ENCODE measurements around the gene CBFA2T2. TPM values are rescaled to one million over a fixed set of nuclear protein-coding genes. Genes with fewer than 3 reads are reported as not detected.

Gene CBFA2T2
- polyA plus RNA-seq, 4 donors: 6.5 to 30.3 (median 9.2) TPM

DNA sequence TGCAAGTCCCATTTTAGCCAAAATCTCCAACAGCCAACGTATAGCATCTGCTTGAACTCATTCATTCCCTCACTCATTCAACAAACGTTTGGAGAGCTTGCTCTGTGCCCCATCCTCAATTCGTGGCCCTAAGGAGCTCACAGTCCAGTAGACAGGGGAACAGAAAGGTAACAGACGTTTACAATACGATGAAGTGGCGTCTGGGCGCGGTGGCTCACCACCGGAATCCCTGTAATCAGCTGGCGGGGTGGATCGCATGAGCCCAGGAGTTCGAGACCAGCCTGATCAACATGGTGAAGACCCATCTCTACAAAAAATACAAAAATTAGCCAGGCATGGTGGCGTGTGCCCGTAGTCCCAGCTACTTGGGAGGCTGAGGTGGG, 197.1 kb downstream of the CBFA2T2 start:
- H3K27ac ChIP-seq (ENCODE audit: low read depth in 1 of 3, low read length in 2 of 3): peak overlapping the region in 2 of 3 donors; percentile 27 to 28
- H3K27me3 ChIP-seq (ENCODE audit: control insufficient read depth in 3 of 3, insufficient read depth in 3 of 3, low read length in 3 of 3): no peaks in the 10 kb centered on the region
- H3K4me1 ChIP-seq (ENCODE audit: control insufficient read depth in 3 of 3, insufficient read depth in 2 of 3, low read depth in 1 of 3, low read length in 2 of 3): peaks cover 2 to 32% (median 3%) of the 10 kb centered on the region in 3 donors
- no peaks in the 10 kb centered on the region for H3K36me3 ChIP-seq (ENCODE audit: control insufficient read depth in 3 of 3, insufficient read depth in 2 of 3, low read depth in 1 of 3, low read length in 3 of 3)
- FAIRE-seq (no peak), DNase-seq (no peak)
- peak overlapping the region in 1 of 3 donors; percentile 27 for H3K4me3 ChIP-seq (ENCODE audit: low read depth in 1 of 3, low read length in 3 of 3)
- H3K9me3 ChIP-seq (ENCODE audit: control insufficient read depth in 2 of 2, insufficient read depth in 1 of 2, low read depth in 1 of 2, low read length in 1 of 2): no peaks in the 10 kb centered on the region
- WGBS, 3 donors: 71 to 80% (median 72%) methylated on average over 14 of the region's 14 CpGs

DNA sequence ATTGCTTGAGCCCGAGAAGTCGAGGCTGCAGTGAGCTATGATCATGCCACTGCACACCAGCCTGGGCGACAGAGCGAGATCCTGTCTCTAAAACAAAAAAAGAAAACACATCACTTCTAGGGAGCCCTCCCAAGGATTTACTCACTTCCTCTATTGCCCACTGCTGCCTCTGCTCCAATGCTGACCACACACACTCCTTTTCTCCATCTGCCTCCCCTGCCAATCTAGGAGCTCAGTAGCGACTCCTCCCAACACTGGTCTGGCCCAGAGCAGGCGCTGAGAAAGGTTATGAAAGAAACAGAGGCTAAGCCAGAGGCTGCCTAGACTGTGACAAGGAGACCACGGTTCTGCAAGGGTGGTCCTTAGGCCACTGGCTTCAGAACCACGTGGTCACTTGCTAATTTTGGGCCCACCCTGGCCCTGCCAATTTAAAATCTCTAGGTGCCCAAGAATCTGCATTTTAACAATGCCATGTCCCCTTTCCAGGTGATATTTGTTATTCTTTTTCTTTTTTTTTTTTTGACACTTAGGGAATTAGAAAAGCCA, 197.5 kb downstream of the CBFA2T2 start:
- Histone ChIP-seq H3K9me3 (ENCODE audit: control insufficient read depth in 2 of 2, insufficient read depth in 1 of 2, low read depth in 1 of 2, low read length in 1 of 2) (no peaks in the 10 kb centered on the region), H3K27ac (ENCODE audit: low read depth in 1 of 3, low read length in 2 of 3) (no peak overlapping the region), H3K27me3 (ENCODE audit: control insufficient read depth in 3 of 3, insufficient read depth in 3 of 3, low read length in 3 of 3) (no peaks in the 10 kb centered on the region), H3K4me1 (ENCODE audit: control insufficient read depth in 3 of 3, insufficient read depth in 2 of 3, low read depth in 1 of 3, low read length in 2 of 3) (peaks cover 2 to 32% (median 3%) of the 10 kb centered on the region in 3 donors), H3K36me3 (ENCODE audit: control insufficient read depth in 3 of 3, insufficient read depth in 2 of 3, low read depth in 1 of 3, low read length in 3 of 3) (no peaks in the 10 kb centered on the region), H3K4me3 (ENCODE audit: low read depth in 1 of 3, low read length in 3 of 3) (no peak overlapping the region)
- FAIRE-seq: no peak
- 77 to 91% (median 85%) methylated on average over 8 of the region's 8 CpGs for WGBS, 3 donors
- DNase-seq: no peak

DNA sequence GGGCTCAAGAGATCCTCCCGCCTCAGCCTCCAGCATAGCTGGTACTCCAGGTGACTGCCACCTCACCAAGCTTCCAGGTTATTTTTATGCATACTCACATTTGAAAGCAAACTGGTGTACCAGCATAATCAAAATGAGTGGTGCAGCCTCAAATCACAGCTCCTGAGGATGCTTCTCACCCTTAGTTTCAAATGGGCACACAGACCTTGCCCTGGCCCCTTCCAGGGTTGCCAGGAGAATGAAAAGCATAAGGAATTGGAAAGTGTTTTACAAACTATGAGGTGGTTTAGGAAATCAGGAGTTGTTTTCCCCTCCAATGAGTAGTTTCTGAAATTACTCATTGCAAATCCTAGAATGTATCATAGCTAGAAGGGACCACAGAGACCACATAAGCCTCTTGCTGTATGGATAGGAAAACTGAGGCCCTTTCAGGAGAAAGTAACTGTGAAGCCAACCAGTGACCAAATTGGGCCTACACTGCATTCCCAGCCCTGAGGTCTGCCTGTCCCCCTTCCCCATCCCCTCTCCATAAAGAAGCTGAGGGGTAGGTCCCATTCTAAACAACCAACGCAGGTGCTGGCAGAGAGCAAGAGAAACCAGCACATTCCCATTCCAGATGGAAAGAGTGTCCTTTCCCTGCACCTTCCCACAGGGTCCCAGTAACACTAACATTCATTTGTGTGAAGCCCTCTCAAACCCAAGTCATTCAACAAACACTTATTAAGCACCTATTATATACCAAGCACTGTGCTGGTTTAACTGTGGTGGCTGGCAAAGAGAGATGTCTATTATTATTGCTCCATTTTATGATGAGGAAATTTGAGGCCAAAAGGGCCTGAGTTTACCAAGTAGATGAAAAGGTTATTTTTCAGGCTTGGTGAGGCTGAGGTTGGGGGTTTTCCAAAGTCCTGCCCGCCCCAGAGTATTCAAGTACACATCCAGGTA, 198.4 kb downstream of the CBFA2T2 start:
- Histone ChIP-seq H3K9me3 (ENCODE audit: control insufficient read depth in 2 of 2, insufficient read depth in 1 of 2, low read depth in 1 of 2, low read length in 1 of 2) (no peaks in the 10 kb centered on the region), H3K27me3 (ENCODE audit: control insufficient read depth in 3 of 3, insufficient read depth in 3 of 3, low read length in 3 of 3) (no peaks in the 10 kb centered on the region), H3K4me1 (ENCODE audit: control insufficient read depth in 3 of 3, insufficient read depth in 2 of 3, low read depth in 1 of 3, low read length in 2 of 3) (peaks cover 2 to 32% (median 3%) of the 10 kb centered on the region in 3 donors), H3K36me3 (ENCODE audit: control insufficient read depth in 3 of 3, insufficient read depth in 2 of 3, low read depth in 1 of 3, low read length in 3 of 3) (no peaks in the 10 kb centered on the region), H3K4me3 (ENCODE audit: low read depth in 1 of 3, low read length in 3 of 3) (no peak overlapping the region), H3K27ac (ENCODE audit: low read depth in 1 of 3, low read length in 2 of 3) (no peak overlapping the region)
- WGBS, 3 donors: 75 to 85% (median 81%) methylated on average over 3 of the region's 3 CpGs
- FAIRE-seq (no peak), DNase-seq (no peak)

DNA sequence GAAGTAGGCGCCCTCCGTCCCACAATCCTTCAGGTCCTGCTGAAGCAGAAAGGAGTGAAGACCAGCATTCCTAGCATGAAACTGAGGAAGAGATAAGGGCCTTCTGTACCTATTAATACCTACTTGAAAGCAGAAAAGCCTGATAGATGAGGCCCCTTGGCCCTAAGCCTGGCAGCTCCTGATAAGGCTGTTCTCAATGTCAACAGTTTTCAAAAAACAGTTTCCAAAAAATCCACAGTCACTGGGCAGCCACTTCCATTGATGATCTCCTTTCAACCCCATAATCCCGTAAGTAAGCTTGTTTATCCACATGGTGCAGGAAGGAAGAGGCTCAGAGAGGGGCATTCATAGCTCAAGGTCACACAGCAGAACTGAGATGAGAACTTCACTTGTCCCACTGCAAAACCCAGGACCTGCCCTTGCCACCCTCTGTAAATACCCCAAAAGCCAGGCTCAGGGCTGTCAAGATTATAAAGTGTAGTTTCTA, 199.1 kb downstream of the CBFA2T2 start:
- FAIRE-seq: no peak
- peak overlapping the region in 1 of 3 donors; percentile 38 for H3K27ac ChIP-seq (ENCODE audit: low read depth in 1 of 3, low read length in 2 of 3)
- DNase-seq: no peak

DNA sequence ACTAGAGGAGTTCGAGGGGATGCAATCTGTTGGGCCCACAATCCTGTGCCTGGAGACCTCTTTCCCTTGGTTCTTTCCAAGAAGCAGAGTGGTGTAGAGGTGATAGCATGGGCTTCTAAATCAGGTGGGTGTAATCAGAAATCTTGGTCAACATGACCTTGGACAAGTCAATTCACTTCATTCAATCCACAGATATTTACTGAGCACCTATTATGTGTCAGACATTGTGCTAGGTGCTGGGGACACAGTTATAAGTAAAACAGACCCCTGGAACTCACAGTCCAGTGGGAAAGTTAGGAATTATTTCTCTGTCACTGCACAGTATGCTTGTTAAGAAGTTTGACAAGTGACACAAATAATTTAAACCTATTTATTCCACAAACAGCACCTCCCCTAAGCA, 199.6 kb downstream of the CBFA2T2 start:
- peaks cover 2 to 30% (median 3%) of the 10 kb centered on the region in 3 donors for H3K4me1 ChIP-seq (ENCODE audit: control insufficient read depth in 3 of 3, insufficient read depth in 2 of 3, low read depth in 1 of 3, low read length in 2 of 3)
- H3K36me3 ChIP-seq (ENCODE audit: control insufficient read depth in 3 of 3, insufficient read depth in 2 of 3, low read depth in 1 of 3, low read length in 3 of 3): no peaks in the 10 kb centered on the region
- H3K4me3 ChIP-seq (ENCODE audit: low read depth in 1 of 3, low read length in 3 of 3): no peak overlapping the region
- DNase-seq: no peak
- H3K27me3 ChIP-seq (ENCODE audit: control insufficient read depth in 3 of 3, insufficient read depth in 3 of 3, low read length in 3 of 3): no peaks in the 10 kb centered on the region
- no peaks in the 10 kb centered on the region for H3K9me3 ChIP-seq (ENCODE audit: control insufficient read depth in 2 of 2, insufficient read depth in 1 of 2, low read depth in 1 of 2, low read length in 1 of 2)
- H3K27ac ChIP-seq (ENCODE audit: low read depth in 1 of 3, low read length in 2 of 3): no peak overlapping the region
- 87 to 94% (median 91%) methylated on average over 1 of the region's 1 CpG for WGBS, 3 donors
- FAIRE-seq: no peak

More for the DNA sequence above, 199.1 kb downstream of the CBFA2T2 start:
- Histone ChIP-seq H3K9me3 (ENCODE audit: control insufficient read depth in 2 of 2, insufficient read depth in 1 of 2, low read depth in 1 of 2, low read length in 1 of 2) (no peaks in the 10 kb centered on the region), H3K36me3 (ENCODE audit: control insufficient read depth in 3 of 3, insufficient read depth in 2 of 3, low read depth in 1 of 3, low read length in 3 of 3) (no peaks in the 10 kb centered on the region), H3K4me1 (ENCODE audit: control insufficient read depth in 3 of 3, insufficient read depth in 2 of 3, low read depth in 1 of 3, low read length in 2 of 3) (peaks cover 2 to 32% (median 3%) of the 10 kb centered on the region in 3 donors), H3K4me3 (ENCODE audit: low read depth in 1 of 3, low read length in 3 of 3) (no peak overlapping the region), H3K27me3 (ENCODE audit: control insufficient read depth in 3 of 3, insufficient read depth in 3 of 3, low read length in 3 of 3) (no peaks in the 10 kb centered on the region)
- WGBS, 3 donors: 49 to 71% (median 62%) methylated on average over 3 of the region's 3 CpGs

DNA sequence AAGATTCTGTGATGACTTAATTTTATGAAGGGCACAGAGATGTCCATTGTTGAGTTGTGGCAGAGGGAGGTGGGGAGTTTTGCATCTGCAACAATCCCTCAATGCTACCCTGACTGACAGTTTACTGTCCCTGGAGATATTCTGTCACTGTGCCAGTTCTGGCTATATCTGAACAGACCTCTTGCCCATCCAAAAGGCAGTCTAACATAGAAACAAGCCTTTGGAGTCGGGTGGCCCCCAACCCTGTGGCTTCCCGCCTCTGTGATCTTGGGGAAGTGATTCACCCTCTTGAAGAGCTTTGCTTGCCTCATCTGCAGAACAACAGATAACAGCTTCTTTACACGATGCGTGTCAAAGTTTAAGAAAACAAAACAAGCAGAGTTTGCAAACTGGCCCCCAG, 200.1 kb downstream of the CBFA2T2 start:
- Histone ChIP-seq H3K27me3 (ENCODE audit: control insufficient read depth in 3 of 3, insufficient read depth in 3 of 3, low read length in 3 of 3) (no peaks in the 10 kb centered on the region), H3K36me3 (ENCODE audit: control insufficient read depth in 3 of 3, insufficient read depth in 2 of 3, low read depth in 1 of 3, low read length in 3 of 3) (no peaks in the 10 kb centered on the region), H3K9me3 (ENCODE audit: control insufficient read depth in 2 of 2, insufficient read depth in 1 of 2, low read depth in 1 of 2, low read length in 1 of 2) (no peaks in the 10 kb centered on the region), H3K4me3 (ENCODE audit: low read depth in 1 of 3, low read length in 3 of 3) (no peak overlapping the region), H3K4me1 (ENCODE audit: control insufficient read depth in 3 of 3, insufficient read depth in 2 of 3, low read depth in 1 of 3, low read length in 2 of 3) (peaks cover 2 to 25% (median 3%) of the 10 kb centered on the region in 3 donors), H3K27ac (ENCODE audit: low read depth in 1 of 3, low read length in 2 of 3) (no peak overlapping the region)
- 34 to 66% (median 44%) methylated on average over 4 of the region's 4 CpGs for WGBS, 3 donors
- FAIRE-seq (no peak), DNase-seq (no peak)

DNA sequence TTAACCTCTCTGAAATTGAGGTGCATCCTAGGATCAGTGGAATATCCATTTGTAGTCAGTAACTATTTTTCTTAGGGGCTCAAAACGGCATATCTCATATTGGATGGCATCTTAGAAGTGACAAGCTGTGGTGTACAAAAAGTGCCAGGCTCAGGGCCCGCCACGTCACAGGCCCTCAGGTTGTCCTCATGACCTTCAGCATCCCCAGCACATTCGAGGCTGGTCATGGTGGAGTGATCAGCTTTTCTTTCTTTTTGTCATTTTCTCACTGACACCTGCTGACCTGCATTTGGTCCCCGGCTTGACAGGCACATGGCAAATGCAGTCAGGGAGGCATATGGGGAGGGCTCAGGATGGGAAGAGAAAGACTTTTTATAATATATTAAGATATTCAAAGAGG, 203.4 kb downstream of the CBFA2T2 start:
- H3K36me3 ChIP-seq (ENCODE audit: control insufficient read depth in 3 of 3, insufficient read depth in 2 of 3, low read depth in 1 of 3, low read length in 3 of 3): no peaks in the 10 kb centered on the region
- H3K27ac ChIP-seq (ENCODE audit: low read depth in 1 of 3, low read length in 2 of 3): no peak overlapping the region
- peaks cover 0 to 12% (median 0%) of the 10 kb centered on the region in 3 donors for H3K4me1 ChIP-seq (ENCODE audit: control insufficient read depth in 3 of 3, insufficient read depth in 2 of 3, low read depth in 1 of 3, low read length in 2 of 3)
- FAIRE-seq (no peak), DNase-seq (no peak)
- H3K4me3 ChIP-seq (ENCODE audit: low read depth in 1 of 3, low read length in 3 of 3): no peak overlapping the region
- H3K9me3 ChIP-seq (ENCODE audit: control insufficient read depth in 2 of 2, insufficient read depth in 1 of 2, low read depth in 1 of 2, low read length in 1 of 2): no peaks in the 10 kb centered on the region
- H3K27me3 ChIP-seq (ENCODE audit: control insufficient read depth in 3 of 3, insufficient read depth in 3 of 3, low read length in 3 of 3): no peaks in the 10 kb centered on the region
- WGBS, 3 donors: 81 to 86% (median 84%) methylated on average over 5 of the region's 5 CpGs

DNA sequence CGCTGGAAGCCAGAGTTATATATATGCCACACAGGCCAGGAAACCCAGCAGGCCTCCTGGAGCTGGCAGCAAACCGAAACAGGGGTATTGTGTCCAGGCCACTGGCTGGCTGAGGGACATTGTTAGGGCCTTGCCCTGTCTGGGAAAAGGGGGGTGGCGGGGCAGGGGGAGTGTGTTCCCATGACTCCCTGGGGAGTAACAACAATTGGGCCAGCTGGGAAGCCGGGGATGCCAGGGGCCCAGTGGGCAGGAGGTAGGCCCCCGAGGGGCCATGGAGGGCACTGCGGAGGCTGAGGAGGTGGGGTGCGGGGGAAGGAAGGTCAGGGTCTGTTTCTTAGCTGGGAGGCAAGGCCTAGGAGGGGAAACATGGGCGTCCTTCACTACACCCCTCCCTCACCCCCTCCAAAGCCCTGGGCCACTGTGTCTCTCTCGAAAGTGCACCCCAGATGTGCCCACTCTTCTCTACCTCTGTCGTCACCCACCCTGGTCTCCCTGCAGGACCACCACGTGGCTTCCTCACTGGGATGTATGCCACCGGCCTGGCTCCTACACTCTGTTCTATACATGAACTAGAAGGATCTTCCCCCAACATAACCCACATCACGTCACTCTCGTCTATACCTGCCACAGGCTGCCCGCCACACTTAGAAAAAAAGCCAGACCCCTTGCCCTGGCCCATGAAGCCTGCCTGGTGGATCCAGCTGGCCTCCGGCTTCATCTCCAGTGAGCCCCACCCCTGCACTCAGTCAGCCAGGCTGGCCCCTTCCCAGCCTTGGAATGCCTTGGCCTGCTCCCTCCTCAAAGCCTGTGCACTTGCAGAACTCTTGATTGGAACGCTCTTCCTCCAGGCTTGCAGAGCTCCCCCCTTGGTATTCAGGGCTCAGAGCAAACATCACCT, 204.1 kb downstream of the CBFA2T2 start:
- no peaks in the 10 kb centered on the region for H3K36me3 ChIP-seq (ENCODE audit: control insufficient read depth in 3 of 3, insufficient read depth in 2 of 3, low read depth in 1 of 3, low read length in 3 of 3)
- no peak for DNase-seq

More for the DNA sequence above, 204.1 kb downstream of the CBFA2T2 start:
- Histone ChIP-seq H3K9me3 (ENCODE audit: control insufficient read depth in 2 of 2, insufficient read depth in 1 of 2, low read depth in 1 of 2, low read length in 1 of 2) (no peaks in the 10 kb centered on the region), H3K27ac (ENCODE audit: low read depth in 1 of 3, low read length in 2 of 3) (no peak overlapping the region), H3K27me3 (ENCODE audit: control insufficient read depth in 3 of 3, insufficient read depth in 3 of 3, low read length in 3 of 3) (no peaks in the 10 kb centered on the region), H3K4me3 (ENCODE audit: low read depth in 1 of 3, low read length in 3 of 3) (no peak overlapping the region), H3K4me1 (ENCODE audit: control insufficient read depth in 3 of 3, insufficient read depth in 2 of 3, low read depth in 1 of 3, low read length in 2 of 3) (peaks cover 0 to 5% (median 0%) of the 10 kb centered on the region in 3 donors)
- WGBS, 3 donors: 74 to 93% (median 92%) methylated on average over 15 to 17 of the region's 17 CpGs
- no peak for FAIRE-seq

Measured in small intestine (tissue), 7 donors.